ENCODE results near the gene RBFOX2.

Gene RBFOX2

DNA sequence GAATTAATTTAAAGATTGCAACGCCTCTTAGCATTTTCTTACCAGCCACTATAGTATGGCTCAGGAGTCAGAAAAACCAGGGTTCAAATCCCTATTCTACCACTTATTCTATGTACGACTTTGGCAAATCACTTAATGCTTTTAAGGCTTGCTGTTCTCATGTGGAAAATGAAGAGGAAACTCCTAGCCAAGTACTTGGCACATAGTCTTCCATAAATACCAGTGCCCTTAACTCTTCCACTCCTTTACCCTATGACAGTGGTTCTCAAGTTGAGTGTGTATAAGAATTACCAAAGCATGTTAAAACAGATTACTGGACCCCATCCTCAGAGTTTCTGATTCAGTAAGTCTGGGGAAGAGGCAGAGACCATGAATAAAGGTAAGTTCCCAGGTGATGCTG, 107.6 kb downstream of the RBFOX2 start:
- DNase-seq: no peak

- no peak for DNase-seq
Measured at GRCh38 chr22:35919002-35919542, 109.6 kb downstream of the RBFOX2 start.

DNA sequence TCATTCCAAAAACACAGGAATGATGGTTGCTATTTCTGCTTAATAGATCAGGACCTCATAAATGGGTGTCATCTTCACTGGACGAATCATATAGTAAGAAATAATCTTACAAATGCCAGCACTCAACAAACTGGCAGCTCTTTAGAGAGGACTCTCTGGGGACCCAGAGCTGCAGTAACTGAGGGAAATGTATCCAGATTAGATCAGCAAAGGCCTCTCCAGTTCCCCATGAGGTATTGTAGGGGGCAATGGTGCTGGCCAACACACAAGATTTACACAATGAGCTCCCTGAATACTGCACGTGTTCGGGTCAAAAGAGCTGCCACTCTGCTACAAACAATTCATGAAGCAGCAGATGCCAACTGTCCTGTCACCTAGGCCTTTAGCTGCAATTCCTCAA, 110.2 kb downstream of the RBFOX2 start:
- no peak for DNase-seq

GRCh38 chr22:35917651-35918050, 111.0 kb downstream of the RBFOX2 start:
- no peak for DNase-seq

GRCh38 chr22:35915477-35916013, 113.1 kb downstream of the RBFOX2 start:
- no peak for DNase-seq

DNA sequence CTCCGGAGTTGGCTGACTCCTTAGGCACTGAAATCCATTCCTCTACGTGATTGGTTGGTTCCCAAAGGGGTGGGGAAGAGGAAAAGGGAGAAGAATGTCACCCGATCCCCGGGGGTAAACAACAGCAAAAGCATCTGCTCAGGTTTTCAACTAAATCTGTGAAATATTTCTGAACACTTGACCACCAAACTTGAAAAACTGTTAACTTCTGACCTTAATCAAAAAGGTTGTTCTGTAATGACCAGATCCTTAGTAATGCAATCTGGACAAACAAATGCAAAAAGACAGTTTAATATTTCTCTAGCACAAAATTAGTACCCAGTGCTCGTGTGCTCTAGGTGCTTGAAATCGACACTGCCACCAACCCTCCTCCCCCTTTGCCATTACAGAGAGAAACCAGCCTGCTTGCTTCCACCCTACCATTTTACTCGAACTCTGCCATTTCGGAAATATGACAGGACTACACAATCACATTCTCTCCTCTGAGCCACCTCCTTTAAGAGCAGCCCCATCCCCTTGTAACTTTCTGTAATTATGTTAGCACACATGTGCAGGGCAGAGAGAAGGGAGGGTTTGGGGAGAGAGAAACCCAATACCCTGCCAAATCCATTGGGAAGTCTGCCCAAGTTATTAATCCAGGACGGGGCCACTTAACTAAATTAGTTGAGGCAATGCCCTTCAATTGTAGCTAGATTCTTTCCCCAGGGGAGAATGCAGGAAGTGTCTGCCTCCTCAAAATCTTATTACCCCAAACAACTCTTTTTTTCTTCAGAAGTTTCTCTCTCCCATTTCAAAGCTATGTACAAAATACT, 113.8 kb downstream of the RBFOX2 start:
- DNase-seq: no peak

DNA sequence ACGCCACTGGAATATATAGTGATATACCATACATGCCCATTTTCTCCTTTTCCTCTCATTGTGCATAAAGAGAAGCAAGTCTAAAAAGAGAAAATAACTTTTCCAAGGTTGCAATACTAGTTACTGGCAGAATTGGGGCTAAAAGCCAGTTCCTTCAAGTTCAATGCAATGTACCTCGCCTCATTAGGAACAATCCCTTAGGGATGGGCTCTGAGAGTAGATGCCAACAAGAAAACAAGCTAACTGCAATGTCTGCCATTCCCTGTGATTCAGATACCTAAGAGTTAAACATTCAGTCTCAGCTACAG, 114.3 kb downstream of the RBFOX2 start:
- DNase-seq: no peak

- DNase-seq: no peak
Measured at GRCh38 chr22:35913925-35914324, 114.7 kb downstream of the RBFOX2 start.

GRCh38 chr22:35912658-35913057, 116.0 kb downstream of the RBFOX2 start:
- DNase-seq: no peak

- DNase-seq: no peak
Measured at GRCh38 chr22:35911877-35912276, 116.7 kb downstream of the RBFOX2 start.

DNA sequence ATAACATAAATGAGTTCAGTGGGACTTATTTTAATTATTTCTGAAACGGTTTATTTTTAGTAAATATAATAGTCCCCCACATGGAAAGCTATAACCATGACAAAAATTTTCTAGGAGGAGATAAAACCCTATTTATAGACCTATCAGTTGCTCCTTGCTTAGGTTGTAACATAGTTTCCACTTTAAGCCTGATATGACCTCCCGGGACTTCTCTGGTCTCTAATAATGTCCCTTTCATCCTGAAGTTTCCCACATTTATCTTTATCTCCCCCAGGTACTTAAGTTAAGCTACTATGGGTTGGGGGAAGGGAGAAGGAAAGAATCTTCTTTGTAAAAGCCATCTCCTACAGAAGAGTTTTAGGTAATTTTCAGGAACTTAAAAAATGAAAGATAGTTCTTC, 117.7 kb downstream of the RBFOX2 start:
- no peak for DNase-seq

DNA sequence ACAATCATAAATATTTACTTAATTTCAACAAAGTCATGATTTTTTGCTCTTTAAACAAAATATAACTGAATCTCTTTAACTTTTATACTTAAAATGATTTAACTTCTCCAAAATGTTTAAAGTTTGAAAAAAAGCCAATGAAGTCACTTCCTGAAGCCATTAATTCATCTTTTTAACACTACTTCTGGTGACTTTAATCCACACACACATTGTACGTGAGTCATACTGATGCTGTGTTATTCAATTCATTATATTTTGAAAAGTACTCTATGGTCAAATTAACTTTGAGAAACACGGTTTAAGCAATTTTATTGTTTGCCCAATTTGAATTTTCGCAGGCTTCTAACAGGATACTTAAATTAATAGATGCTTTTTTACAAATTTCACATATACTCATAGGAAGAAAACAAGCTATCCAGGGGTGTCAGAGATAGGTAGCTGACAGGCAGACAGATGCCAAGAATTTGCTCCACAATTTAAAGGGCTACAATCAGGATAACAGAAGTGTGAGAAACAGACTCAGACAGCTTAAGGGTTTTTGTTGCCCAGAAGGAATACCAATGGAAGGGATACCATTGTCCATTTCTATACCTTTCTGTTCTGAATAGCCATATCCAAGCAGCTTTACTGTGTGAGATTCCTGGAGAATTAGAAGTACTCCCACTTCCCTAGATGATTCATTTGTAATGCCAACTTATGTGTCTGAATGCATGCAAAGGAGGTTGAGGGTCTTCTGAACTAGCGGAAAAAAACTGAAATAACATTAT, 118.4 kb downstream of the RBFOX2 start:
- no peak for DNase-seq

DNA sequence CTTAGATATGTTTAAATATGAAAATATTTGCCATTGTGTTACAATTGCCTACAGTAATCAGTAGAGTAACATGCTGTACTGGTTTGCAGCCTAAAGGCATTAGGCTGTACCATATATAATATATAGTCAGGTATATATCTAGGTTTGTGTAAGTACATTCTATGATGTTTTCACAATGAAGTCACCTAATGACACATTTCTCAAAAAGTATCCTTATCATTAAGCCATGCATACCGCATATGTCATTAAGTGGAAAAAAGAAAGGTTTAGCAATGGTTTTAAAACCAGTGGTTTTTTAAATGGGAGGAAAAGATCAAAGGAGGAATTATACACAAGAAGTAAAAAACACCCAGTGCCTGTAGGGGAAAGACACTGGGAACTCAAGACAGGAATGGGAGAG, 122.7 kb downstream of the RBFOX2 start:
- DNase-seq: no peak

DNA sequence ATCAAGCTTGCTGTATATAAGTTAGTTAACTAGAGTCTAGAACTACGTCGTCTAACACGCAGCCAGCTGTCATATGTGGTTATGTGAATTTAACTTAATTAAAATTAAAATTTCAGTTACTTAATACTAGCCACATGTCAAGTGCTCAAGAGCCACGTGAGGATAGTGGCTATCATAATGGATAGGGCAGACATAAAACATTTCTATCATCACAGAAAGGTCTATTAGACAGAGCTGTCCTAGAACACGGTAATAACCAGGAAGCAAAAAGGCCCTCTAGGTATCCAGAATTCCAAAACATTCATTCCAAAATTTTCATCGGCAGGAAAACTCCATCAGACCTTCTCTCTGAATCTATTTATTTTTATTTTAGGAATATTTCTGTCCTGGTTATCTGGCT, 123.9 kb downstream of the RBFOX2 start:
- no peak for DNase-seq

DNA sequence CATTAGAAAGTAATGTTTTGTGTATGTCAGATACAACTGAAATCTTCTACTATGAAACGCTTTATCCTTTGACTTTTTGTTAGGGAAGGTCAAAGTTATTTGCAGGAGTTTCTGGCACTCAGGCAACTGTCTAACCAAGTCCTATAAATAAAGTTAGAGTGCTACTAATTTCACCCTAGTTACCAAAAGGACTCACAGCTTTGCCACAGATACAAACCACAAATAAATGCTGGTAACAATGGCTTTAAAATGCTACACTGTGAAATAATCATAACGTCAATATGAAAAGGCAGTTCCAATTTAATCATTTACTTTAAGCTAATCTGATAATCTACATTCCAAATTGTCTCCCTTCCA, 124.3 kb downstream of the RBFOX2 start:
- DNase-seq: no peak

- DNase-seq: no peak
Measured at GRCh38 chr22:35903571-35904335, 124.9 kb downstream of the RBFOX2 start.

DNA sequence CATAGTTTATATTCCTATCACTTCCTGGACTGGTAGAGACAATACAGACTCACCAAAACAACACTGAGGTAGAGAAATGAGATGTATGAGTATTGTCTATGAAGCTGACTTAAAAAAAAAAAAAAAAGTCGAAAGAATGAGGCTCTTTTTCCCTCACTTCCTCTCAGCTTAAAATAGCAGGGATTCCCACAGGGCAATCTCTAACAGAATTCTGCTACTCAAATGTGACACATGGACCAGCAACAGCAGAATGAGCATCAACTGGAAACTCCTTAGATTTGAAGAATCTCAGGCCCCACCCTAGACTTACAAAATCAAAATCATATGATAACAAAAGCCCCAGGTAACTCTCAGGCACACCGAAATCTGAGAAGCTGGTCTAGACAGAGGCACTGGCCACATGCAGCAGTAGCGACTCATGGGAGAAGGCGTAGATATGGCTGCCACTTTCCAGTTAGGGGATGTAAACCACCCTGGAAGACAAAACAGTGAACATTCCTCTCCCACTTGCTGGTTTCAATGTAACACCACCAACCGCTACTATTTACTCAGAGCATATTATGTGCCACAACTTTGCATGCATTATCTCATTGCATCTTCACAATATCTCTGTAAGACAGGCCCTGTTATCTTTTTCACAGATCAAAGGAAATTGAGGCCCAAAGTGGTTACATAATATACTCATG, 128.0 kb downstream of the RBFOX2 start:
- DNase-seq: no peak

DNA sequence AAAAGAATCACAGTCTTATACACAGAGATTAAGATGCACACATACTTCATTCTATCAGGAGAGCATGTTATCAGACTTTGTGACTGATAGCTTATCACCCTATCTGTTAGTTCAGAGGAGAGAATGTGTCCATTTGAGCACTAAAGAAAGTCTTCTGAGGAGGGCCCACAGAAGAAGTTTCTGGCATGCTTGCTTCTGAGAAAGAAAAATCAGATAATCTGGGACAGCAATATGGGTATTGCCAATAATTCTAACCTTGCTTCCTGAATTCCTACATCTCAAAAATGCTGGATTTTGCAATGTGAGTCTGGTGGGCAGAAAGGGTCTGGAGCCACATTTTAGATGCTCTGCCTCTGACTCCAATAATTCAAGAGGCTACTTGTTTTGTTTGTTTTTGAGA, 128.9 kb downstream of the RBFOX2 start:
- no peak for DNase-seq

DNA sequence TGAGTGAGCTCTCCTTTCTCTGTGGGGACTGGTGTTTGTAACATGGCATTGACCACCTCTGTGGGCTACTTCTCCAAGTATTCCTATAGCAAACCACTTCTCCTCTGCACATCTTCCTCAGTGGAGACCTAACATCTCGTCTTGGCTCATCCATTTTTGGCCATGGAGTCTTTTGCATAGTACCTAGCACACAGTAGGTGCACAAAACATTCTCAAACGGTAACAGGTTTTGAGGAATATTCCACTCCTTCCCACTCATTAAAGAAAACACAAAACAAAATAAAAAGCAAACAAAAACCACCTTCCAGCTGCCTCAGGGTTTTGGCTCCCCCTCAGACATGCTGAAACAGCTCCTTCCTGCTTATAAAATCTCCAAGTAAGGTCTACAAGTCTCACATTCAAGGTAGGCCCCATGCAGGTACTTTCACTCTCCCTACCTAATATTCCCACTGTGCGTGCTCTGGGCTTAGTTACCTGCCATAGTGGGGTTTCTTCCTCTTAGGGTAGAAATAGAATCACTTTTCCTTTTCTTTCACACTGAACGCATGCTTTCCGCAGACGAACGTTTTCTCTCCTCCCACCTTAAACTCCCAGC, 132.4 kb downstream of the RBFOX2 start:
- DNase-seq: no peak

GRCh38 chr22:35894937-35895708, 133.5 kb downstream of the RBFOX2 start:
- DNase-seq: no peak

- DNase-seq: no peak
Measured at GRCh38 chr22:35894464-35894878, 134.2 kb downstream of the RBFOX2 start.

- DNase-seq: no peak
Measured at GRCh38 chr22:35893698-35894097, 134.9 kb downstream of the RBFOX2 start.

Data from NCI-H1417 treated with DMSO at 0.1 percent for 48 hours (cell line).